ENCODE measurements around the gene RSPH9. TPM values are rescaled to one million over a fixed set of nuclear protein-coding genes. Genes with fewer than 3 reads are reported as not detected.

RSPH9 gene, protein sequence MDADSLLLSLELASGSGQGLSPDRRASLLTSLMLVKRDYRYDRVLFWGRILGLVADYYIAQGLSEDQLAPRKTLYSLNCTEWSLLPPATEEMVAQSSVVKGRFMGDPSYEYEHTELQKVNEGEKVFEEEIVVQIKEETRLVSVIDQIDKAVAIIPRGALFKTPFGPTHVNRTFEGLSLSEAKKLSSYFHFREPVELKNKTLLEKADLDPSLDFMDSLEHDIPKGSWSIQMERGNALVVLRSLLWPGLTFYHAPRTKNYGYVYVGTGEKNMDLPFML
- 0.16 and 0.89 TPM in 2 replicates for total RNA-seq

DNA sequence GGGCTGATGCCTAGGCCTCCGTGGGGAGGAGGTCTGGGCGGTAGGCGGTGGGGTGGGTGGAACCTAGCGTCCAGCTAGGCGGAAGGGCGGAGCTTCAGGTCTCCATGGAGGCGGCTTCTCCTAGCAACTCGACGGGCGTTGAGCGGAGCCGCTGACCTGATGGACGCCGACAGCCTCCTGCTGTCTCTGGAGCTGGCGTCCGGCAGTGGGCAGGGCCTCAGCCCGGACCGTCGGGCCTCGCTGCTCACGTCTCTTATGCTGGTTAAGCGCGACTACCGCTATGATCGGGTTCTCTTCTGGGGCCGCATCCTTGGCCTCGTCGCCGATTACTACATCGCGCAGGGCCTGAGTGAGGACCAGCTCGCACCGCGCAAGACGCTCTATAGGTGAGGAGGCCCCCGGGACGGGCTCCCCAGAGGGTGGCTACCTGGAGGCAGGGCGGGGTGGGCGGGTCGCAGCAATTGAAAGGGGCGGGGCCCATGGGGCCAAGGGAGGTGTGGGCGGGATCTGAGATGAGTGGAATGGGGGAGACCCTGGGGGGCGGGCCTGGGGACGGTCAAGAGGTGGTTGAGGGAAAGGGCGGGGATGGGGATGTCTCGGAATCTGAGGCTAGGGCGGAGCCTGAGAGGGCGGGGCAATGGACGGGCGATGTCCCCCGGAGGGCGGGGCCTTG is at the start of gene RSPH9:
Gene RSPH9, plus strand, starts transcription at position 97 of the 673 bp plus-strand sequence. Its CDS starts 63 bp downstream, at position 160.

DNA sequence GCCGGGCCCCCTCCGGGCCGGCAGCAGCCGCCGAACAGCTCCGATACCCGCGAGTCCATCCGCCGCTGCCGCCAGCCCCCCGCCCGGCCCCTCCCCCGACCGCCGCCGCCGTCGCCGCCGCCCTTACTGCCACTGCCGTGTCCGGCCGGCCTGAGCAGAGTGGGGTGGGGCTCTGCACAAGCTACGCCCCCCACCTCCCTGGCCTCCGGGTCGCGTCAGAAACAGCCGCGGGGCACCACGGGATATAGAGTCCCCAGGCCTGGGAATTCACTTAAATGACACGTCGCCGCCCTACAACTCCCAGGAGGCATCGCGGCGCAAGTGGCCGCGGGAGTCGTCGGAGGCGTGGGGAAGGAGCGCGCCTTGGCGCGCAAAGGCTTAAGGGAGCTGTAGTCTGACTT is 15.7 kb upstream of the RSPH9 start, which contains the start of gene GTPBP2:
Gene GTPBP2, minus strand, starts transcription at position 161 of the 401 bp plus-strand sequence. Its CDS starts 102 bp downstream, at position 59.

DNA sequence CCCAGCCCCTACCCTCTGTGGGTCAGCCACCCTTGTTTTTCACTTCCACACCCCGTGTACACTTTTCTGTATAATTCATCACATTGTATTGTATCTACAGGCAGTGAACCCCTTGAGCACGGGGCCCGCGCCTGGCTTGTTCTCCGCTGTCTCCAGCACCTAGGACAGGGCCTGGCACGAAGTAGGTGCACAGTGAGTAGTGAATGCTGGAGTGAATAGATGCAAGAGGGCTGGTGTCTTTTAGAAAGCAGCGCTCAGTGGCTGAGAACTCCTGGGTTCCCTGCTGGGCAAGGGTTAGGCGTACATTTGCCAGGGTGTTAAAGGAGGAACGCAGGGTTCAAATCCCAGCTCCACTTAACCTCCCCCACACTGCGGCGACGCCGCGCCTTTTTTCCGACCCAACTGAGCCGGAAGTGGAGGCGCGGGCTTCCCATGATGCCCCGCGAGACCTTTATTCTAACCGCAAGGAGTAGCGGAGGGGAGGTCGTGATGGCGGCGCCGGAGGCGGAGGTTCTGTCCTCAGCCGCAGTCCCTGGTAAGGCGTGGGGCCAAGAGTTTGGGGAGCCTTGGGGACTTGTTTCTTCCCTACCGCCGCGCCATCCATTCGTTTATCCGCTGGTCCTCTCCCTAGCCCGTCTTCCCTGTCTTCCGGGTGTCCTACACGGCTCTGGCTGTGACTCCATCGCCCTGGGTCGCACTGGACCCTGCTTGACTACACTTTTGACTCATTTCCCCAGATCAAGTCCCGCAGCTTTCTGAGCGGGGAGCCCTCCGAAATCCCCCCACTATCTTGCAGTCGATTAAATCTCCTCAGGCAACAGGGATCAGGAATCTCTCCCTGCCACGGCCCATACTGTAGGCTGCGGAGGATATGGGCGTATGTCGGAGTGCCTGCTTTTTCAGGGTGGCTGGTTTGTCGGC is 9.2 kb upstream of the RSPH9 start, which contains the start of gene MAD2L1BP:
Gene MAD2L1BP, plus strand, starts transcription at position 454 of the 921 bp plus-strand sequence. Its CDS starts 36 bp downstream, at position 490.

DNA sequence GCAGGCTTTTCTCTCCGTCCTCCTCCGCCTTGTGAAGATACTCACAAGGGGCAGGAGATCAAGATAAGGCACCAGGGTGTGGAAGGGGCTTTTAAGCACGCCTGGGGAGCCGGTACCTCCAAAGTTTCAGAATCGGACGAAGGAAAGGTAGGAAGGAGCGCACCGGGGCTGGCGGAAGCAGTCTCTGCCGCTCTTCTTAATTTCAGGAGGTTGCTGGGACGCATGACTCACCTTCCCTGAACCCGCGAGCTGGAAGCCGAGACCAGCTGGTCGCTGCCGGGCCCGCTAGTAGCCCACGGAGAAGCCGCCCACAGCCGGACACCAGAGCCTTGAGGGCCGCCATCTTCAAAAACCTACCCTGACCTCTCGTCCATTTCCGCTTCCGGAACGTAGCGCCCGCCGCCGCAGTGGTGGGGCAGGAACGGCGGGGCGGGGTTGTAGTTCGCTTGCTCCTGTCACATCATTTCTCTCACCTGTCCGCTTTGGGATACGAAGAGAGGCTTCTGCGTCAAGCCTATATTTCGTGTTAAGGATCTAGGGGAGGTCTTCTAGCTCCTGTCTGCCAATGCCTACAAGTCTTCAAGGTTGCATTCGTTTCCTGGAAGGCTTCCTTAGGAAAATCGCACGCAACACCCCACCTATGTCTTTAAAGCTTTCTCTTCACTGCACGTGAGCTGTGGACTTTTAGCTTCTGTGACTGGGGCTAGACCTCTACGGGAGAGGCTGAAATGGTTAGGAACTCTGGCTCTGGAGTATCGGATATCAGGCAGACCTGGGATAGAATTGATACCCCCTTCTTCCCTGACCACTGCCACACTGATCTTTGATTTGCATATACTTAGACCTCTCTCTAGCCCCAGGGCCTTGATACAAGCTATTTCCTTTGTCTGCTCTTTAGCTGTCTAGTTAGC is 42.9 kb downstream of the RSPH9 start, which contains the start of gene MRPS18A:
Gene MRPS18A, minus strand, starts transcription at position 355 of the 911 bp plus-strand sequence. Its CDS starts 12 bp downstream, at position 343.

Other genes starting within 250 kb of the RSPH9 start
- 23.5 and 32.1 TPM in 2 replicates for gene ABCC10, start 217.5 kb upstream of the RSPH9 start, total RNA-seq
- gene DLK2, start 189.5 kb upstream of the RSPH9 start, total RNA-seq = 0.38 and 1.3 TPM in 2 replicates
- gene TJAP1, start 167.5 kb upstream of the RSPH9 start, total RNA-seq = 15.3 and 20.3 TPM in 2 replicates
- under 0.01 and 1.4 TPM in 2 replicates for gene LRRC73, start 134.7 kb upstream of the RSPH9 start, total RNA-seq
- gene YIPF3, start 128.1 kb upstream of the RSPH9 start, total RNA-seq = 93.5 and 107 TPM in 2 replicates
- gene POLR1C, start 127.9 kb upstream of the RSPH9 start, total RNA-seq = 17.5 and 24.8 TPM in 2 replicates
- gene XPO5, start 69.0 kb upstream of the RSPH9 start, total RNA-seq = 29.2 and 46.4 TPM in 2 replicates
- gene POLH, start 68.9 kb upstream of the RSPH9 start, total RNA-seq = 11.3 and 22.2 TPM in 2 replicates
- gene GTPBP2, start 15.8 kb upstream of the RSPH9 start, total RNA-seq = 48.9 and 52.5 TPM in 2 replicates
- gene MAD2L1BP, start 9.2 kb upstream of the RSPH9 start, total RNA-seq = 40.6 and 44.0 TPM in 2 replicates
- 57.3 and 59.8 TPM in 2 replicates for gene MRPS18A, start 42.8 kb downstream of the RSPH9 start, total RNA-seq
- gene VEGFA, start 125.2 kb downstream of the RSPH9 start, total RNA-seq = 46.0 and 76.3 TPM in 2 replicates